ENCODE data around the gene ITFG2.
"Not testable (repeated sequence)": the region's sequence is repeated elsewhere in the genome, so short reads cannot be mapped to it uniquely, and the experiment has no call there.

The ITFG2 gene

DNA sequence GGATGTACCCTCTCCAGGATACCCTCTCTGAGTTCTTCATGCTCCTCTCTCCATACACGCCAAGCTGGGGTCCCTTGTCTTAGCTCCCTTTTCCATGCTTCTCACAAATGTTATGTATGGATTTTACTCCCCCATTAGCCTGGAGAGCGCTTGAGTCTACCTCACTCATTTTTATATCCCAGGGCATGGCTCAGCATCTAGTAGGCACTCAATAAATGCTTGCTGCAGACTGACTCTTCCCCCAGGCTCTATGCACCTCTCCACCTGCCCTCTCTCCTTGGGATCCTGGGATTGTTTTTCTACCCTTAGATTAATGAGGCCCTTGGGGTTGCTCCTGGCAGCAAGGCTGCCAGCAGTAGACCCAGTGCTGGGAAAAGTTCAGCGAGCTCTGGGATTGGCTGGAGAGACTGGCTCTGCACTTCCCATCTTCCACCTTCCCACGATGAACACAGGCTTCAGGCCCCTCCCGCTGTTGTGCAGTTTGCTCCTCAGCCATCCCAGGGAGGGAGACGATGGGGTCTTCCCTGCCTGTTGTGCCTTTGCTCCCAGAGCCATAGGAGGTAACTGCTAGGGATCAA lies 20.2 kb downstream of the ITFG2 start:
- DNase-seq, result no peak

GRCh38 chr12:2833327-2833726 lies 20.9 kb downstream of the ITFG2 start:
- no peak for DNase-seq

GRCh38 chr12:2833810-2834209 lies 21.3 kb downstream of the ITFG2 start:
- DNase-seq, result no peak

DNA sequence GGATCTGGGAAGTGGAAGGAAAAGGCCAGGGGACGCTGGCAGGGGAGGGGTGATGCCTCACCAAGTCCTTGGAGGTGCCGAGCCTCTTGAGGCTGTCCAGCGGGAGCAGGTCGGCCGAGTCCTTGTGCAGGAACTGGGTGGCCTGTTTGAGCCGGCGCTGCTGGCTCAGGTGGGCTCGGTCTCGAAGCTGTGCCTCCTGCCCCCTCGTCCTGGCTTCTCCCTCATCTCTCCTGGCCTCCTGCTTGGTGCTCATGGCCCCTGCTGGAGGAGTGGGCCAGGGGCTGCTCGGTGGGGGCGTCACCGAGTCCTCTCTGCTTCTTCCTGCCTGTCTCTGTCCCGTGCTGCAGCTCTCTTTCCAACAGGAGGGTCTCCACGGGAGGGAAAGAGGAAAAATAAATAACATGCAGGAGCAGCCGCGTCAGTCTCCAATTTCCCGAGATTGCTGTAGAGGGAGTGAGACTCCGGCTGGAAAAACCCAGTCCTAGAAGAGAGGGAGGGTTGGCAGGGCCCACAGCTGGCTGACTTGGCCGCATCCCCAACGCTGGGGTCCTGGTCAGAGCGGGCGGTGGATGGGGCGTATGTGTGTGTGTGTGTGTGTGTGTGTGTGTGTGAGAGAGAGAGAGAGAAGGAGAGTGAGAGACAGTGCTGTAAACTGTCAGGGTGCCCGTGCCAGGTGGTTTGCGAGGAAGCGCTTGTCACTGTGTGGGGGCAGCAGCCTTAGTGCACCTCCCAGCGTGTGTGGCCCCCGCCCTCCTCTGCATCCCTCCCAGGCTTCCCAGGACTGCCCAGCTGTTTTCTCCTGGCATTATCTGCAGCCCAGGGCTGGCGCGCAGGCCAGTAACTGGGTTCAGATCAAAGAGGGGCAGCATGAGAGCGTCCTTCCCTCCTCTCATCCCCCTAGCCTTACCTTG lies 22.4 kb downstream of the ITFG2 start, which contains the start of gene NRIP2:
TSS of gene NRIP2 (minus strand) at position 455 of the 911 bp plus-strand sequence. CDS start at position 403, 52 bp downstream.
- no peak for DNase-seq

DNA sequence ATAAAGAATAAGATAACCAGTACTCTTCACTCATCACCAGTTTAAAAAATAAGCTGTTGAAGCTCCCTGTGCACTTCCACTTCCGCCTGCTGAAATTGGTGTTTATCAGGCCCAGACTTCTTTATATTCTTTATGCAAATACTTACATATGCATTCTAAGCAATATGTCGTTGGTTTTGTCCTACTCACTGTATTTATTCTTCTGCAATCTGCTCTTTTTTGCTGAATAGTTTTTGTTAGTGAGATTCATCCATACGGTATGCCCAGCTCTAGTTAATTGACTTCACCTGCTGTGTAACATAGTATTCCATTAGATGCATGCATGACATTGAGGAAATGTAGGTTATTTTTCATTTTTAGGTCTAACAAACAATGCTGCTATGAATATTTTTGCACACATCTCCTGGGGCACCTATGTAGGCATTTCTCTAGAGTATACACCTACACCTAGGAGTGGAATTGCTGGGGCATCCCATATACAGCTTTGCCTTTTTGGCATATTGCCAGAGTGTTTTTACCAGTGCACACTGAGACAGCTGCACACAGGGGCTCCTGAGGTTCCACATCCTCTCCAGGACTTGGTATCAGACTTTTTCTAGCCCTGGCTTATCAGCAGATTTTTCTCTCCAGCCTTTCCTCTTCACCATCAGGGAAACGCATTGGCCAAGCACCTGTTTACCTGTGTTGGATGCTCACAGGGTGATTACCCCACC lies 23.4 kb downstream of the ITFG2 start:
- no peak for DNase-seq

GRCh38 chr12:2836574-2836973 lies 24.1 kb downstream of the ITFG2 start:
- no peak for DNase-seq

GRCh38 chr12:2841056-2841650 lies 28.7 kb downstream of the ITFG2 start:
- no peak for DNase-seq

DNA sequence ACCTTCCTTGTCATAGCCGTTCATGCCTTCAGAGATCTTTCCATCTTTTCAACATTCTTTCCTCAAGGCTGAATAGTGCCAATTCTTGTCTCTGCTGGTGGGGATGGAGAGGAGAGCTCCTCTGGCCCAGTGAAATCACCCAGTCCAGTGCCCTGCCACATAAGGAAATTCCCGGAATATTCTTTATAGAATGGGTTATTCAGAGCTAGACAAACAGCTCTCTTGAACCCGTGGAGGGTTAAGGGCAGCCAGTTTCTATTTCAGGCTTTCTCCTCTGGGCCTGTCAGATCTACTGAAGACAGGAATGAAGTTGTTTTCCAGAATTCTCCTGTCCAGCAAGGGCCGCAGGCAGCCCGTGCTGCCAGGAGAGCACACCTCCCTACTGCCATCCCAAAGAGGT lies 30.5 kb downstream of the ITFG2 start:
- no peak for DNase-seq

DNA sequence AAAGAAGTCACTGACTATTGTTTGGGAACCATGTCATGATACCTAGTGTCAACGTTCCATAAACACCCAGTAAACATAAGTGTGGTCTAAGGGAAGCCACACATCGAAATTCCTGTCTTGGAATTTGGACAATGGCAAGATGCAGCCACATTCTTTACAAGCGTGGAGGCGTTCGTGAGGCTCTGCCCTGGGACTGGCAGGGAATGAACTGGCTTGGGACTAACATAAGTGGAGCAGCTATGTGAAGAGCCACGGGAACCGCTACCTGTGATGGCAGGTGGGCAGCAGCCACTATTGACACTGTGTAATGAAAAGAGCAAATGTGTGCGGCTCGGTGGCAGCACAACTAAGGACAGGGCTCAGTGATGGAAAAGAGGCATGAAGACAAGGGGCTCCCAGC lies 32.3 kb downstream of the ITFG2 start:
- DNase-seq, result no peak

DNA sequence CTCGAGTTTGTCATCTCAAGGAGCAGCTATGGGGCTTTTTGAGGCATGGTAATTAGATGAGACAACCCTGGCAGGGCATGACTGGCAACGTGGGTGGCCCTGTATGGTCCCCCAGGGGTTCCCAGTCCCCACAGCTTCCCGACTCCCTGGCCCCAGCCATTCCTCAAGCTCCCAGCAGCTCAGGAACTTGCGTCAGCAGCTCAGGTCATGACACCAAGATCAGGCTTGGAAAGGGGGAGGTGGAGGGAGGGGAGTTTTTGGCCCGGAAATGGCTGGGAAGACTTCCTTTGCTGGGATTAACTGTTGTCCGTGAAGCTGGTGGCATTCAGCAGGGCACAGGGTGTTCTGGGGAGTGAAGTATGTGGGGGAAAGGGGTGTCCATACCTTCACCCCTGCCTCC lies 32.8 kb downstream of the ITFG2 start:
- DNase-seq, result no peak

DNA sequence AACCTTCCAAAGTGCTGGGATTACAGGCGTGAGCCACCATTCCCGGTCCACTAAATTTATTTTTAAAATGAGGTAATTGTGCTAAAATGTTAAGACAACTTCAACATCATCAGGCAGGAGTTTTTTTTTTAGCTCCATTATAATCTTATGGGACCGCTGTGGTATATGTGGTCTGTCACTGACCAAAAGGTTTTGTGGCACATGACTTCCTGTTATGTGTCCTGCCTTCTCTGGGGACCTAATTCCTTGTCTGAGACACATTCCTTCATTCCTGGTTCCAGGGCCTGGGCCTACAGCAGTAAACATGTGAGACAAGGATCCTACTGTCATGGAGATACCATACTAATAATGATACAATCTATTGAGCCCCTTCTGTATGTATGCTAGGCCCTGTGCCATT lies 39.5 kb downstream of the ITFG2 start:
- no peak for DNase-seq

DNA sequence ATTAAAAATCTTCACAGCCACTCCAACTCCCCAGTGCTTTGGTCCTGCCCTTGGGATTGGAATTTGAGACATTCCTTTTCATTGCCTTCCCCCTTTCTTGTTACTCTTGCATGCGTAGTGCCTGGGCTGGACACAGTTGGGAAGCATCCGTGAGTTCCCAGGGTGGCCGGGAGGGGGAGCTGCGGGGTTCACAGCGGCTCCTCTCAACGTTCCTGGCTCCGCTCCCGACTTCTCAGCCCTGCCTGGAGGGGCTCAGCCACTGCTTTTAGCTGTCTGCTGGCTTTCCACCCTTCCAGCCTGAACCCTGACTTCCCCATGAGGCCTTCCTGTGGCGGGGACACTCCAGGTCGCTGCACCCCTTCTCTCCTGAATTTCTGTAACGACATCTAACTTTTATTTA lies 41.2 kb downstream of the ITFG2 start:
- DNase-seq, result peak; percentile 41

- no peak for DNase-seq
These were observed 42.4 kb downstream of the ITFG2 start for GRCh38 chr12:2854669-2855453.

DNA sequence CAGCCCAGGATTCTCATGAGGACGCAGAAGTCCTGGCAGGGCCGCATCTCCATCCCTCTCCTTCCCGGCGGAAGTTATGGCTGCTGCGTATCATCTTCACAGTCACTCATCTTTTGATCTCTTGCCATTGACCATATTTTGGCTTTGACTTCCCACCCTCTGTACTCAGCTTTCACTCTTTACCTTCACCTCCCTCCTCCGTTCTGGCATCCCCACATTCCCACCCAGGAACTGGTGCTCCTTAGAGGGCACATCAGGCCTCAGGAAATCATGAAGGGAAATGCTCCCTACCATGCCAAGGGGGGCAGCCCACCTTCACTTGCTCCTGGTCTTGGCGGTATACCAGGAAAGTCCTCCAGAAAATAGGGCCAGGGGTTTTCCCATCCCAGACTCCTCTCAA lies 43.1 kb downstream of the ITFG2 start:
- DNase-seq, result no peak

DNA sequence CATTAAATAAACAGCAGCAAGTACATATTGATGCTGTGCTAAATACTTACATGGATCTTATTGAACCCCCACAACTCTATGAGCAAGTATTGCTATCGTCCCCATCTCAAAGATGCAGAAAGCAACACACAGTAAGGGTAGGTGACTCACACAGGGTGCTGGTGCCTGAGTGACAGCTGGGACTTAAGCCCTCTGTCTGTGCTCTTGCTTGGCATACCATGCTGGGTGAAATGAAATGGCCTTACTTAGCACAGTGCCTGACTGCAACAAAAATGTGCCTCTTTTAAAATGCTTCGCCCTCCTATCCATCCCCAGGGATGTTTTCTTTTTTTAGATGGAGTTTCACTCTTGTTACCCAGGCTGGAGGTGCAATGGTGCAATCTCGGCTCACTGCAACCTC lies 43.6 kb downstream of the ITFG2 start:
- no peak for DNase-seq

DNA sequence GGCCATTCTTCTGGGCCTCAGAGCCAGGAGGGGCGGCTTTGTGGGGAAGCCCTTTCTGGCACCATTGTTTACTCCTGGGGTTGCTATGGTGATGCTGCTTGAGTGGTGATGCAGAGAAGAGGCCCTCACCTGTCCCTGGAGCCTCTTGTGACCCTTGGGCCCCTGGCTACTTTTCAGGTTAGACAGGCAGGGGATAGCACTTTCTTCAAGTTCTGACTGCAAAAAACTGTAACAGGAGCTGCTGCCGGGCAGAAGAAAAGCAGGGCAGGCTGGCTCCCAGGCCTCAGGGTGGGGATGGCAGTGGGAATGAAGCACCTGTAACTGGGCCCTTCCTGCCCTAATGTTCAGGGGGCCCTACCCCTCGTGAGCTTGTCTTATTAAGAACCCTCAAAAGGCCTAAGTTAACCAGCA lies 44.6 kb downstream of the ITFG2 start, which contains the start of gene TEX52:
TSS of gene TEX52 (minus strand) at position 19 of the 411 bp plus-strand sequence. CDS start at position 6, 13 bp downstream.
- DNase-seq, result no peak

DNA sequence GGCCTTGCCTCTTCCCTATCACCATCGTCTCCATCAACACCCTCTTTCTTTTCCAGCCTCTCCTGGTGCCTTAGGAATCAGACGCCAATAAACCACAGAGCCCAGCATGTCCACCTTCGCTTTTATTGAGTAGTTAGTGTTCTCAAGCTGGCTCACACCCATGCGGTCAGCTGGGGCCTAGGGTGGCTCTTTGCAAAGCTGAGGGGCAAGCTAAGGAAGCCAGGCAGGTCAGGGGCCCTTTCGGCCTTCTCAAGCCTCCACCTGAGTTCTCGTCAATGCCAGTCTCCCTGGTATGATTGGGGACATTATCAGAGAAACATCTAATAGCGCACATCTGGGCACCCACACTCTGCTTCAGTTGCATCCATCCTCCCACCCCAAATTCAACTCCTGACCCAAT lies 45.1 kb downstream of the ITFG2 start:
- no peak for DNase-seq

GRCh38 chr12:2858334-2858733 lies 45.9 kb downstream of the ITFG2 start:
- DNase-seq, result no peak

- DNase-seq, result no peak
These were observed 46.5 kb downstream of the ITFG2 start for GRCh38 chr12:2858944-2859421.

GRCh38 chr12:2860170-2860569 lies 47.7 kb downstream of the ITFG2 start:
- DNase-seq, result no peak

DNA sequence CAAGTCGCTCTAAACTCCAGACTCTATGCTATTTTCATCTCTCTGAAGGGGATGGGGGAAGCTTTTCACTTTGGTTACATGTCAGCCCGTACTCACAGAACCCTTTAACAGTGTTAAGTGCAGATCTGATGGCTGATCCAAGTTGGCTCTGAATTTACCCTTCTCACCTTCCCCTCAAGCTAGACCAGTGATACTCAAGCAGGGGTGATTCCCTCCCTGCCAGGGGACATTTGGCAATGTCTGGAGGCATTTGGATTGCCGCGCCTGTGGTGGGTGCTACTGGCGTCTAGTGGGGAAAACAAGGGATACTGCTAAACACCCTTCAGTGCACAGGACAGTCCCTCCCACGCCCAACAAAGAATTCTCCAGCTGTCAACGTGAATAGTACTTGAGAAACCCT lies 50.4 kb downstream of the ITFG2 start:
- no peak for DNase-seq

DNA sequence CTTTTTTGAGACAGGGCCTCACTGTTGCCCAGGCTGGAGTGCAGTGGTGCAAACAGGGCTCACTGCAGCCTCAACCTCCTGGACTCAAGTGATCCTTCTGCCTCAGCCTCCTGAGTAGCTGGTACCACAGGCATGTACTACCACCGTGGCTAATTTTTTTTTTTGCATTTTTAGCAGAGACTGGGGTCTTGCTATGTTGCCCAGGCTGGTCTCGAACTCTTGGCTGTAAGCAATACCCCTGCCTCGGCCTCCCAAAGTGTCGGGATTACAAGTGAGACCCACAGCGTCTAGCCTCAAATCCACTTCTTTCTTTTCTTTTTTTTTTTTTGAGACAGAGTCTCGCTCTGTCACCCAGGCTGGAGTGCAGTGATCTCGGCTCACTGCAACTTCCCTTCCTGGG lies 50.9 kb downstream of the ITFG2 start:
- DNase-seq, result not testable (repeated sequence)
